ENCODE data around the gene GNG8.

GRCh38 chr19:46587861-46588260, 48.1 kb downstream of the GNG8 start:
- no peak for TF ChIP-seq RAD21 (CRISPR knock-in tag; IDR thresholded peaks at IDR 0.05)
- no peak for TF ChIP-seq GTF2F1 (IDR thresholded peaks at IDR 0.05; ENCODE audit: low read length)
